ENCODE results near the gene ARF5.

Gene ARF5

GRCh38 chr7:127638197-127638596 lies 50.0 kb downstream of the ARF5 start:
- no peak for DNase-seq
